ENCODE measurements around the gene AVEN.

The AVEN gene

GRCh38 chr15:33955945-33956344, 83.1 kb downstream of the AVEN start:
- Histone ChIP-seq H3K27ac (no peak overlapping the region), H3K36me3 (replicated peaks) (no peaks in the 10 kb centered on the region), H3K4me3 (ENCODE audit: low read depth, low read length) (no peak overlapping the region), H3K27me3 (replicated peaks) (no peaks in the 10 kb centered on the region)
- in situ Hi-C loops (cut with HindIII; ENCODE audit: low pct_ligation_motif_present, low sequenced_read_pairs), result no loop called here
- DNase-seq, result no peak
- TF ChIP-seq CTCF (IDR thresholded peaks at IDR 0.05; ENCODE audit: low read depth, low read length, missing control alignments), result no peak

GRCh38 chr15:33946152-33946551, 92.9 kb downstream of the AVEN start:
- Histone ChIP-seq H3K4me3 (ENCODE audit: low read depth, low read length) (no peak overlapping the region), H3K27me3 (replicated peaks) (no peaks in the 10 kb centered on the region), H3K27ac (no peak overlapping the region), H3K36me3 (replicated peaks) (no peaks in the 10 kb centered on the region)
- no peak for DNase-seq
- in situ Hi-C loops (cut with HindIII; ENCODE audit: low pct_ligation_motif_present, low sequenced_read_pairs), result no loop called here
- TF ChIP-seq CTCF (IDR thresholded peaks at IDR 0.05; ENCODE audit: low read depth, low read length, missing control alignments), result no peak

GRCh38 chr15:33941279-33942063, 97.5 kb downstream of the AVEN start:
- DNase-seq, result no peak
- TF ChIP-seq CTCF (IDR thresholded peaks at IDR 0.05; ENCODE audit: low read depth, low read length, missing control alignments), result no peak
- Histone ChIP-seq H3K4me3 (ENCODE audit: low read depth, low read length) (no peak overlapping the region), H3K27ac (no peak overlapping the region), H3K27me3 (replicated peaks) (no peaks in the 10 kb centered on the region), H3K36me3 (replicated peaks) (no peaks in the 10 kb centered on the region)
- in situ Hi-C loops (cut with HindIII; ENCODE audit: low pct_ligation_motif_present, low sequenced_read_pairs), result no loop called here

- H3K27ac ChIP-seq, result no peak overlapping the region
- DNase-seq, result peak; percentile 22
- TF ChIP-seq CTCF (IDR thresholded peaks at IDR 0.05; ENCODE audit: low read depth, low read length, missing control alignments), result no peak
- in situ Hi-C loops (cut with HindIII; ENCODE audit: low pct_ligation_motif_present, low sequenced_read_pairs), result no loop called here
- no peak overlapping the region for H3K4me3 ChIP-seq (ENCODE audit: low read depth, low read length)
- no peaks in the 10 kb centered on the region for H3K27me3 ChIP-seq (replicated peaks)
- no peaks in the 10 kb centered on the region for H3K36me3 ChIP-seq (replicated peaks)
These were observed 104.1 kb downstream of the AVEN start for GRCh38 chr15:33934921-33935320.

- no peak for DNase-seq
- in situ Hi-C loops (cut with HindIII; ENCODE audit: low pct_ligation_motif_present, low sequenced_read_pairs), result no loop called here
- H3K27me3 ChIP-seq (replicated peaks), result no peaks in the 10 kb centered on the region
- TF ChIP-seq CTCF (IDR thresholded peaks at IDR 0.05; ENCODE audit: low read depth, low read length, missing control alignments), result no peak
- H3K27ac ChIP-seq, result no peak overlapping the region
- no peak overlapping the region for H3K4me3 ChIP-seq (ENCODE audit: low read depth, low read length)
- no peaks in the 10 kb centered on the region for H3K36me3 ChIP-seq (replicated peaks)
These were observed 104.6 kb downstream of the AVEN start for GRCh38 chr15:33934396-33934795.

- no peaks in the 10 kb centered on the region for H3K27me3 ChIP-seq (replicated peaks)
- H3K36me3 ChIP-seq (replicated peaks), result no peaks in the 10 kb centered on the region
- no peak for TF ChIP-seq CTCF (IDR thresholded peaks at IDR 0.05; ENCODE audit: low read depth, low read length, missing control alignments)
- H3K4me3 ChIP-seq (ENCODE audit: low read depth, low read length), result no peak overlapping the region
- no peak overlapping the region for H3K27ac ChIP-seq
- no peak for DNase-seq
- in situ Hi-C loops (cut with HindIII; ENCODE audit: low pct_ligation_motif_present, low sequenced_read_pairs), result no loop called here
These were observed 106.3 kb downstream of the AVEN start for GRCh38 chr15:33932734-33933133.
